Liver (tissue), 9 donors: Measurements from ENCODE around the gene MYO1C. TPM values are rescaled to one million over a fixed set of nuclear protein-coding genes. Genes with fewer than 3 reads are reported as not detected.
A peak's percentile ranks its signal among the peaks of the same experiment; 100 is the strongest.

Experiments used
- DNase-seq: peaks from one replicate; pipeline ENCODE4 v3.0.0-alpha.2; 2017; ENCODE audit warnings: low spot score
- H3K27ac ChIP-seq, 2 donors: one replicate each; pipeline ENCODE4 v1.7.0; 2013; ENCODE audit warnings: inconsistent platforms in 2 of 2, low read length in 2 of 2, control low read depth in 1 of 2, low read depth in 1 of 2, mild to moderate bottlenecking in 1 of 2
- H3K27me3 ChIP-seq, 4 donors: one replicate each; pipeline versions ENCODE4 v1.6.1 to v1.7.0; 2013; ENCODE audit warnings: low read length in 3 of 4, inconsistent platforms in 1 of 4, mild to moderate bottlenecking in 1 of 4, moderate library complexity in 1 of 4; ENCODE audit not compliant: control insufficient read depth in 4 of 4, insufficient read depth in 4 of 4
- H3K36me3 ChIP-seq, 4 donors: one replicate each; pipeline versions ENCODE4 v1.6.1 to v1.7.0; 2013; ENCODE audit warnings: low read length in 3 of 4, mild to moderate bottlenecking in 3 of 4, low read depth in 1 of 4, moderate library complexity in 1 of 4; ENCODE audit not compliant: control insufficient read depth in 4 of 4, insufficient read depth in 3 of 4
- H3K4me1 ChIP-seq, 4 donors: one replicate each; pipeline versions ENCODE4 v1.6.1 to v1.7.0; 2013; ENCODE audit warnings: low read length in 3 of 4, mild to moderate bottlenecking in 3 of 4, moderate library complexity in 1 of 4; ENCODE audit not compliant: control insufficient read depth in 4 of 4, insufficient read depth in 4 of 4
- H3K4me3 ChIP-seq, 3 donors: one replicate each; pipeline versions ENCODE4 v1.6.1 to v1.7.0; 2013; ENCODE audit warnings: low read length in 3 of 3, control low read depth in 1 of 3, low read depth in 1 of 3, mild to moderate bottlenecking in 1 of 3
- H3K9ac ChIP-seq, 2 donors: one replicate each; pipeline ENCODE4 v1.7.0; 2013; ENCODE audit warnings: low read length in 2 of 2, mild to moderate bottlenecking in 2 of 2, moderate library complexity in 2 of 2, control low read depth in 1 of 2, low read depth in 1 of 2
- H3K9me3 ChIP-seq, 4 donors: one replicate each; pipeline versions ENCODE4 v1.6.1 to v1.7.0; 2013; ENCODE audit warnings: low read length in 3 of 4; ENCODE audit not compliant: control insufficient read depth in 4 of 4
- EGR1 ChIP-seq, 2 donors: IDR thresholded peaks; 2 replicates each; pipeline ENCODE4 v1.6.1; 2016 to 2018; ENCODE audit warnings: antibody characterized with exemption in 2 of 2, low read depth in 2 of 2
- FOXA1 ChIP-seq: IDR thresholded peaks from 2 replicates; pipeline ENCODE4 v1.6.1; 2016; ENCODE audit warnings: antibody characterized with exemption
- FOXA2 ChIP-seq: IDR thresholded peaks from 2 replicates; pipeline ENCODE4 v1.6.1; 2016; ENCODE audit warnings: antibody characterized with exemption
- GABPA ChIP-seq, 2 donors: IDR thresholded peaks in 1 of 2; conservative IDR thresholded peaks in 1 of 2; 2 replicates each; pipeline ENCODE4 v1.6.1; 2016; ENCODE audit warnings: antibody characterized with exemption in 2 of 2, mild to moderate bottlenecking in 1 of 2, moderate library complexity in 1 of 2
- HNF4A ChIP-seq, 2 donors: conservative IDR thresholded peaks; 2 replicates each; pipeline ENCODE4 v1.6.1; 2016; ENCODE audit warnings: antibody characterized with exemption in 2 of 2, mild to moderate bottlenecking in 2 of 2
- HNF4G ChIP-seq: IDR thresholded peaks from 2 replicates; pipeline ENCODE4 v1.6.1; 2016; ENCODE audit warnings: antibody characterized with exemption
- JUND ChIP-seq, 2 donors: IDR thresholded peaks; 2 replicates each; pipeline ENCODE4 v1.6.1; 2016; ENCODE audit warnings: antibody characterized with exemption in 2 of 2
- NR2F2 ChIP-seq: IDR thresholded peaks from 2 replicates; pipeline ENCODE4 v1.6.1; 2016; ENCODE audit warnings: antibody characterized with exemption
- RAD21 ChIP-seq, 2 donors: IDR thresholded peaks; 2 replicates each; pipeline ENCODE4 v1.6.1; 2016; ENCODE audit warnings: antibody characterized with exemption in 2 of 2, mild to moderate bottlenecking in 2 of 2
- RXRA ChIP-seq, 2 donors: IDR thresholded peaks; 2 replicates each; pipeline ENCODE4 v1.6.1; 2017 to 2018; ENCODE audit warnings: antibody characterized with exemption in 2 of 2, mild to moderate bottlenecking in 1 of 2
- SP1 ChIP-seq: IDR thresholded peaks from 2 replicates; pipeline ENCODE4 v1.6.1; 2018; ENCODE audit warnings: antibody characterized with exemption, mild to moderate bottlenecking
- TAF1 ChIP-seq: conservative IDR thresholded peaks from 2 replicates; pipeline ENCODE4 v1.6.1; 2016; ENCODE audit warnings: antibody characterized with exemption, mild to moderate bottlenecking
- YY1 ChIP-seq: IDR thresholded peaks from 2 replicates; pipeline ENCODE4 v1.6.1; 2016; ENCODE audit warnings: antibody characterized with exemption, mild to moderate bottlenecking
- WGBS: extraction: QIAGEN DNeasy Blood & Tissue Kit; methylation state at CpG from one replicate; pipeline ENCODE4 v1.1.7; 2013; 5-methylcytosine and 5-hydroxymethylcytosine counted together
- polyA plus RNA-seq, 2 donors: library from polyadenylated mRNA; stranded (reverse) in 1 of 2; unstranded in 1 of 2; fragments of 200-250 nt in 1 of 2; fragments of >200 nt in 1 of 2; fragmentation: Nextera tagmentation in 1 of 2; extraction: Ambion mirVana in 1 of 2; gene quantifications; one replicate each; pipeline versions ENCODE4 v1.2.1 to v1.2.3, GENCODE V29; 2013 to 2015
- total RNA-seq, 2 donors: library from RNA; depleted of rRNA; stranded (reverse); fragments of >200 nt; gene quantifications; one replicate each; pipeline ENCODE4 v1.2.3, GENCODE V29; 2014
- TF ChIP-seq, protein P1 (sequence below): IDR thresholded peaks from 2 replicates; pipeline ENCODE4 v1.6.1; 2016; ENCODE audit warnings: antibody characterized with exemption, mild to moderate bottlenecking
- TF ChIP-seq, protein P2 (sequence below): IDR thresholded peaks from 2 replicates; pipeline ENCODE4 v1.6.1; 2016; ENCODE audit warnings: antibody characterized with exemption
- TF ChIP-seq, protein P3 (sequence below): IDR thresholded peaks from 2 replicates; pipeline ENCODE4 v1.6.1; 2016; ENCODE audit warnings: antibody characterized with exemption
- TF ChIP-seq, protein P4 (sequence below): IDR thresholded peaks from 2 replicates; pipeline ENCODE4 v1.6.1; 2016; ENCODE audit warnings: antibody characterized with exemption
- TF ChIP-seq, protein P5 (sequence below): fragments of 150-350 bp; IDR thresholded peaks from 2 replicates; pipeline ENCODE4 v1.5.1; 2017; ENCODE audit warnings: improper control_type of control experiment, low read depth, low read length; ENCODE audit not compliant: missing input control
- donor health status: healthy.
- donor health status: healthy.
- donor health status: healthy.
- donor health status: healthy.
- donor health status: healthy.

The MYO1C gene
- total and polyA plus RNA-seq, 4 donors = 20.3 to 61.7 (median 28.2) TPM

DNA sequence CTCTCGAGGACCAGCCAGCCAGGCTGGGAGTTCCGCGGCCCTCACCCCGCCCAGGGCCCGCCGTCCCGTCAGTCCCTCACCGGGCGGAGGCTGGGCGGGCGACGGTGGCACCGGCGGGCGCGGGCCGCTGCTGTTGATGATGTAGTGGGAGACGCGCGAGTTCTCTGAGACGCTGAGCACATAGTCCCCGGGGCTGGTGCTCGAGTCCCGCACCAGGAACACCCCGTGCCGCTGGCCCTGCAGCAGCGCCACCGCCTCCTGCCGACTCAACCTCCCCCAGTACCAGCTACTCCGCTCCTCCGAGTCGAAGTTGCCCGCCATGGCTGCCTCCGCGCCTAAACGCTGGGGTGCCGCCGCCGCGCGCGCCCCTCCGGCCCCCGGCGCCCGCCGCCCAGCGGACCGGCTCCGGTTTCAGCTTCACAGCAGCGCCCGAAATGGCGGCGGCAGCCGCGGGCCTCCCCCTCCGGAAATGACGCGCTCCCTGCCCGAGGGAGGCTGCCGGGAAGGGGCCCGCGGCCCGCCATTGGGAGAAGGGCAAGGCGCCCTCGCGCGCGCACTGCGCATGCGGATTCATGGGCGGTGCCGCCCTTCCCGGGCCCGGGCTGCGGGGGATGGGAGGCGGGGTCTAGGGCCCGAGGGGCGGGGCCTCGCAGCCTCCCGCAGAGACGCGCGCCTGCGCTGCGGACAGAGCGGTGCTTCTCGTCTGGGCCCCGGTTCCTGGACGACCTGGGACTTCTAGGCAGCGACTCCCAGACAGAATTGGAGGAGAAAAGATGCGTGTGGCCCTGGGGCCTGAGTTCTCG is 36.5 kb downstream of the MYO1C start, which contains the start of gene CRK:
Gene CRK (minus strand): TSS at position 436 of the 803 bp plus-strand sequence. CDS start 115 bp downstream, at position 321.
- Histone ChIP-seq H3K9ac (peak within 1 kb of the TSS; percentile 82 to 89), H3K4me3 (peak within 1 kb of the TSS; percentile 81 to 84 (median 84)), H3K27me3 (no peaks in the 10 kb centered on the region), H3K9me3 (no peaks in the 10 kb centered on the region), H3K36me3 (peaks cover 0 to 2% (median 0%) of the 10 kb centered on the region in 4 donors), H3K4me1 (peaks cover 8 to 39% (median 26%) of the 10 kb centered on the region in 4 donors), H3K27ac (peak within 1 kb of the TSS; percentile 99 to 100)
- DNase-seq = peak; percentile 98
- WGBS = under 1% methylated on average over 93 of the region's 93 CpGs
- no peak for TF ChIP-seq FOXA1
- no peak for TF ChIP-seq RAD21 (IDR thresholded peaks at IDR 0.05)
- peak; percentile 33 for TF ChIP-seq TAF1
- TF ChIP-seq, protein P1, sequence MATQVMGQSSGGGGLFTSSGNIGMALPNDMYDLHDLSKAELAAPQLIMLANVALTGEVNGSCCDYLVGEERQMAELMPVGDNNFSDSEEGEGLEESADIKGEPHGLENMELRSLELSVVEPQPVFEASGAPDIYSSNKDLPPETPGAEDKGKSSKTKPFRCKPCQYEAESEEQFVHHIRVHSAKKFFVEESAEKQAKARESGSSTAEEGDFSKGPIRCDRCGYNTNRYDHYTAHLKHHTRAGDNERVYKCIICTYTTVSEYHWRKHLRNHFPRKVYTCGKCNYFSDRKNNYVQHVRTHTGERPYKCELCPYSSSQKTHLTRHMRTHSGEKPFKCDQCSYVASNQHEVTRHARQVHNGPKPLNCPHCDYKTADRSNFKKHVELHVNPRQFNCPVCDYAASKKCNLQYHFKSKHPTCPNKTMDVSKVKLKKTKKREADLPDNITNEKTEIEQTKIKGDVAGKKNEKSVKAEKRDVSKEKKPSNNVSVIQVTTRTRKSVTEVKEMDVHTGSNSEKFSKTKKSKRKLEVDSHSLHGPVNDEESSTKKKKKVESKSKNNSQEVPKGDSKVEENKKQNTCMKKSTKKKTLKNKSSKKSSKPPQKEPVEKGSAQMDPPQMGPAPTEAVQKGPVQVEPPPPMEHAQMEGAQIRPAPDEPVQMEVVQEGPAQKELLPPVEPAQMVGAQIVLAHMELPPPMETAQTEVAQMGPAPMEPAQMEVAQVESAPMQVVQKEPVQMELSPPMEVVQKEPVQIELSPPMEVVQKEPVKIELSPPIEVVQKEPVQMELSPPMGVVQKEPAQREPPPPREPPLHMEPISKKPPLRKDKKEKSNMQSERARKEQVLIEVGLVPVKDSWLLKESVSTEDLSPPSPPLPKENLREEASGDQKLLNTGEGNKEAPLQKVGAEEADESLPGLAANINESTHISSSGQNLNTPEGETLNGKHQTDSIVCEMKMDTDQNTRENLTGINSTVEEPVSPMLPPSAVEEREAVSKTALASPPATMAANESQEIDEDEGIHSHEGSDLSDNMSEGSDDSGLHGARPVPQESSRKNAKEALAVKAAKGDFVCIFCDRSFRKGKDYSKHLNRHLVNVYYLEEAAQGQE = peak; percentile 12
- TF ChIP-seq, protein P2, sequence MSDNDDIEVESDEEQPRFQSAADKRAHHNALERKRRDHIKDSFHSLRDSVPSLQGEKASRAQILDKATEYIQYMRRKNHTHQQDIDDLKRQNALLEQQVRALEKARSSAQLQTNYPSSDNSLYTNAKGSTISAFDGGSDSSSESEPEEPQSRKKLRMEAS = no peak
- no peak for TF ChIP-seq HNF4A (conservative IDR thresholded peaks at IDR 0.05)
- no peak for TF ChIP-seq JUND (IDR thresholded peaks at IDR 0.05)
- TF ChIP-seq, protein P3, sequence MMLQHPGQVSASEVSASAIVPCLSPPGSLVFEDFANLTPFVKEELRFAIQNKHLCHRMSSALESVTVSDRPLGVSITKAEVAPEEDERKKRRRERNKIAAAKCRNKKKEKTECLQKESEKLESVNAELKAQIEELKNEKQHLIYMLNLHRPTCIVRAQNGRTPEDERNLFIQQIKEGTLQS = no peak
- peak in 1 of 2 donors; percentile 66 for TF ChIP-seq EGR1 (IDR thresholded peaks at IDR 0.05; ENCODE audit: low read depth in 2 of 2)
- TF ChIP-seq RXRA (IDR thresholded peaks at IDR 0.05) = no peak
- TF ChIP-seq NR2F2 = no peak
- no peak for TF ChIP-seq SP1
- TF ChIP-seq HNF4G = no peak
- TF ChIP-seq, protein P4, sequence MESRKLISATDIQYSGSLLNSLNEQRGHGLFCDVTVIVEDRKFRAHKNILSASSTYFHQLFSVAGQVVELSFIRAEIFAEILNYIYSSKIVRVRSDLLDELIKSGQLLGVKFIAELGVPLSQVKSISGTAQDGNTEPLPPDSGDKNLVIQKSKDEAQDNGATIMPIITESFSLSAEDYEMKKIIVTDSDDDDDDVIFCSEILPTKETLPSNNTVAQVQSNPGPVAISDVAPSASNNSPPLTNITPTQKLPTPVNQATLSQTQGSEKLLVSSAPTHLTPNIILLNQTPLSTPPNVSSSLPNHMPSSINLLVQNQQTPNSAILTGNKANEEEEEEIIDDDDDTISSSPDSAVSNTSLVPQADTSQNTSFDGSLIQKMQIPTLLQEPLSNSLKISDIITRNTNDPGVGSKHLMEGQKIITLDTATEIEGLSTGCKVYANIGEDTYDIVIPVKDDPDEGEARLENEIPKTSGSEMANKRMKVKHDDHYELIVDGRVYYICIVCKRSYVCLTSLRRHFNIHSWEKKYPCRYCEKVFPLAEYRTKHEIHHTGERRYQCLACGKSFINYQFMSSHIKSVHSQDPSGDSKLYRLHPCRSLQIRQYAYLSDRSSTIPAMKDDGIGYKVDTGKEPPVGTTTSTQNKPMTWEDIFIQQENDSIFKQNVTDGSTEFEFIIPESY = no peak
- TF ChIP-seq, protein P5, sequence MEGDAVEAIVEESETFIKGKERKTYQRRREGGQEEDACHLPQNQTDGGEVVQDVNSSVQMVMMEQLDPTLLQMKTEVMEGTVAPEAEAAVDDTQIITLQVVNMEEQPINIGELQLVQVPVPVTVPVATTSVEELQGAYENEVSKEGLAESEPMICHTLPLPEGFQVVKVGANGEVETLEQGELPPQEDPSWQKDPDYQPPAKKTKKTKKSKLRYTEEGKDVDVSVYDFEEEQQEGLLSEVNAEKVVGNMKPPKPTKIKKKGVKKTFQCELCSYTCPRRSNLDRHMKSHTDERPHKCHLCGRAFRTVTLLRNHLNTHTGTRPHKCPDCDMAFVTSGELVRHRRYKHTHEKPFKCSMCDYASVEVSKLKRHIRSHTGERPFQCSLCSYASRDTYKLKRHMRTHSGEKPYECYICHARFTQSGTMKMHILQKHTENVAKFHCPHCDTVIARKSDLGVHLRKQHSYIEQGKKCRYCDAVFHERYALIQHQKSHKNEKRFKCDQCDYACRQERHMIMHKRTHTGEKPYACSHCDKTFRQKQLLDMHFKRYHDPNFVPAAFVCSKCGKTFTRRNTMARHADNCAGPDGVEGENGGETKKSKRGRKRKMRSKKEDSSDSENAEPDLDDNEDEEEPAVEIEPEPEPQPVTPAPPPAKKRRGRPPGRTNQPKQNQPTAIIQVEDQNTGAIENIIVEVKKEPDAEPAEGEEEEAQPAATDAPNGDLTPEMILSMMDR = no peak
- TF ChIP-seq GABPA (IDR thresholded peaks at IDR 0.05 in 1 of 2, conservative IDR thresholded peaks at IDR 0.05 in 1 of 2) = peak; percentile 49 to 88
- no peak for TF ChIP-seq FOXA2
- peak; percentile 98 for TF ChIP-seq YY1
